ENCODE measurements around the gene CLIP3. TPM values are rescaled to one million over a fixed set of nuclear protein-coding genes. Genes with fewer than 3 reads are reported as not detected.
"Not testable (repeated sequence)": the region's sequence is repeated elsewhere in the genome, so short reads cannot be mapped to it uniquely, and the experiment has no call there.

CLIP3 gene
- total and polyA plus RNA-seq, 2 donors = 3.6 to 6.7 TPM

DNA sequence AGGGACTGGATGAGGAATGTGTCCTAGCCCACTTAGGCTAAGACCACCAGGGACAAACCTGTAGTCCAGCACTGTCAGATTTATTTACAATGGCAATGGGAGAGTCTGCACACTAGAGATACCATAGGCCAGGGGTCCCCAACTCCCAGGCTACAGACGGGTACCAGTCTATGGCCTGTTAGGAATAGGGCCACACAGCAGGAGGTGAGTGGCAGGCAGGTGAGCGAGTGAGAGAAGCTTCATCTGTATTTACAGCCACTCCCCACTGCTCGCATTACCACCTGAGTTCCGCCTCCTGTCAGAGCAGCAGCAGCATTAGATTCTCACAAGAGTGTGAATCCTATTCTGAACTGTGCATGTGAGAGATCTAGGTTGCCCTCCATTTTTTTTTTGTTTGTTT, 19.0 kb upstream of the CLIP3 start:
- Histone ChIP-seq H3K4me3 (ENCODE audit: low read length in 2 of 2) (no peak overlapping the region), H3K27ac (ENCODE audit: low read depth in 1 of 2, low read length in 1 of 2) (no peak overlapping the region)
- 97% methylated on average over 4 of the region's 4 CpGs for WGBS

DNA sequence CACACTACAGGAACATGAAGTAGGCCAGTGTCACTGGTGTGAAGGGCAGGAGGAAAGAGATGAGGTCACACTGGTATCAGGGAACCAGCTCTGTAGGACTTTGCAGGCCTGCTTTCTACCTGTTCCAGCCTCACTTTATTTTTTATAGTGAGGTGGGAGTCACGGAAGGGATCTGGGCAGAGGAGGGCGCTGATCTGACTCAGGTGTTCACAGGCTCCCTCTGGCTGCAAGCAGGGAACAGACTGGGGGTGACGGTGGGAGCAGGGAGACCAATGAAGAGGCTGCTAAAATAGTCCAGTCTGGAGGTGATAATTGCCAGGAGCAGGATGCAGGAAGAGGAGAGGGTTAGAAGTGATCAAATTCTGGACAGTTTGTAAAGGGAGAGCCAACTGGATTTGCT, 18.6 kb upstream of the CLIP3 start:
- WGBS = 62% methylated on average over 3 of the region's 3 CpGs
- Histone ChIP-seq H3K9me3 (ENCODE audit: control insufficient read depth in 2 of 2, insufficient read depth in 1 of 2, low read length in 1 of 2) (no peaks in the 10 kb centered on the region), H3K36me3 (ENCODE audit: control insufficient read depth in 2 of 2, insufficient read depth in 2 of 2, low read length in 1 of 2) (no peaks in the 10 kb centered on the region), H3K4me1 (ENCODE audit: control insufficient read depth in 2 of 2, insufficient read depth in 2 of 2, low read length in 2 of 2) (peaks cover 10 to 15% of the 10 kb centered on the region in 2 donors), H3K27me3 (ENCODE audit: control insufficient read depth in 2 of 2, insufficient read depth in 1 of 2, low read length in 1 of 2) (no peaks in the 10 kb centered on the region), H3K4me3 (ENCODE audit: low read length in 2 of 2) (no peak overlapping the region), H3K27ac (ENCODE audit: low read depth in 1 of 2, low read length in 1 of 2) (no peak overlapping the region)
- DNase-seq (ENCODE audit: low read depth in 6 of 9, low spot score in 9 of 9) = no peak

More for the DNA sequence above, 19.0 kb upstream of the CLIP3 start:
- Histone ChIP-seq H3K36me3 (ENCODE audit: control insufficient read depth in 2 of 2, insufficient read depth in 2 of 2, low read length in 1 of 2) (no peaks in the 10 kb centered on the region), H3K9me3 (ENCODE audit: control insufficient read depth in 2 of 2, insufficient read depth in 1 of 2, low read length in 1 of 2) (no peaks in the 10 kb centered on the region), H3K27me3 (ENCODE audit: control insufficient read depth in 2 of 2, insufficient read depth in 1 of 2, low read length in 1 of 2) (no peaks in the 10 kb centered on the region), H3K4me1 (ENCODE audit: control insufficient read depth in 2 of 2, insufficient read depth in 2 of 2, low read length in 2 of 2) (peaks cover 10 to 19% of the 10 kb centered on the region in 2 donors)
- no peak for DNase-seq (ENCODE audit: low read depth in 6 of 9, low spot score in 9 of 9)

DNA sequence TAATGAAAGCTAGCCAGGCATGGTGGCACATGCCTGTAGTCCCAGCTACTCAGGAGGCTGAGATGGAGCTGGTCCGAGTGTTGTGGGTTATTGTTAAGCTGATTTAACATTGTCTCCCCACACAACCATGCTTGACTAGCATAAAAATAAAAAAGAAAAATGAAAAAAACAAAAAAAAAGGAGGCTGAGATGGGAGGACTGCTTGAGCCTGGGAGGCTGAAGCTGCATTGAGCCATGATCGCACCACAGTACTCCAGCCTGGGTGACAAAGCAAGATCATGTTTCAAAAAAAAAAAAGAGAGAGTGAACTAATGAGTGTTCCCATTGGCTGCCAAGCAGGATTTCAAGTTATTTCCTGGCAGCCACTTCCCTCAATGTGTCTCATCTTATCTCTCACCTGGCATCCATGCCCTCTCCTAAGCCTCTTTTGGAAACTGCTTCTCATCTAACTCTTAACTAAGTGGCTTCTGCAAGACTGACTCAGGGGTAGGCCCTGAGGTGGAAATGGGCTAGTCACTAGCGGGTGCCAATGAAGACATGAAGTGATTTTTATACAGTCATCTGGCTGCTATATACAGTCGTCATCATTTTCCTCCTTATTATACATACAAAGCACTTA, 16.5 kb upstream of the CLIP3 start:
- Histone ChIP-seq H3K27me3 (ENCODE audit: control insufficient read depth in 2 of 2, insufficient read depth in 1 of 2, low read length in 1 of 2) (no peaks in the 10 kb centered on the region), H3K4me1 (ENCODE audit: control insufficient read depth in 2 of 2, insufficient read depth in 2 of 2, low read length in 2 of 2) (peaks cover 3 to 4% of the 10 kb centered on the region in 2 donors), H3K27ac (ENCODE audit: low read depth in 1 of 2, low read length in 1 of 2) (no peak overlapping the region), H3K9me3 (ENCODE audit: control insufficient read depth in 2 of 2, insufficient read depth in 1 of 2, low read length in 1 of 2) (no peaks in the 10 kb centered on the region), H3K36me3 (ENCODE audit: control insufficient read depth in 2 of 2, insufficient read depth in 2 of 2, low read length in 1 of 2) (peaks cover 0 to 2% of the 10 kb centered on the region in 2 donors), H3K4me3 (ENCODE audit: low read length in 2 of 2) (no peak overlapping the region)
- no peak for DNase-seq (ENCODE audit: low read depth in 6 of 9, low spot score in 9 of 9)
- 97% methylated on average over 4 of the region's 4 CpGs for WGBS

DNA sequence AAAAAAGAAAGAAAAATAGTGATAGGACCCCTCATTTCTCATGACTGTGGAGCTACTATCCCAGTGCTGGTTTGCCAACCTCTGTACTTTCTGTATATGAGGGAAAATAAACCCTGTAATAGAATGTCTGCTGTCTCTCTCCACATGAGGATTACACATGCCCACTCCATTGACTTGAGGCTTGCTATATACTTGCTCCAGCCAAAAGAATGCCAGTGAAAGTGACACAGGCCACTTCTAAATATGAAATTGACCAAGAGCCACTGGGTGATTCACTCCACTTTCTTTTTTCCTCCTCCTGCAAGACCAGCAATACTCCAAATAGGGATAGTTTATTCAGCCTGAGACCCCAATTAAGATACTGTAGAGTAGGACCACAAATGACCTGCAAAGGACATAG, 15.2 kb upstream of the CLIP3 start:
- Histone ChIP-seq H3K4me1 (ENCODE audit: control insufficient read depth in 2 of 2, insufficient read depth in 2 of 2, low read length in 2 of 2) (peaks cover 0 to 1% of the 10 kb centered on the region in 2 donors), H3K36me3 (ENCODE audit: control insufficient read depth in 2 of 2, insufficient read depth in 2 of 2, low read length in 1 of 2) (peaks cover 0 to 2% of the 10 kb centered on the region in 2 donors), H3K9me3 (ENCODE audit: control insufficient read depth in 2 of 2, insufficient read depth in 1 of 2, low read length in 1 of 2) (no peaks in the 10 kb centered on the region), H3K27me3 (ENCODE audit: control insufficient read depth in 2 of 2, insufficient read depth in 1 of 2, low read length in 1 of 2) (no peaks in the 10 kb centered on the region), H3K27ac (ENCODE audit: low read depth in 1 of 2, low read length in 1 of 2) (no peak overlapping the region), H3K4me3 (ENCODE audit: low read length in 2 of 2) (no peak overlapping the region)
- DNase-seq (ENCODE audit: low read depth in 6 of 9, low spot score in 9 of 9) = no peak

DNA sequence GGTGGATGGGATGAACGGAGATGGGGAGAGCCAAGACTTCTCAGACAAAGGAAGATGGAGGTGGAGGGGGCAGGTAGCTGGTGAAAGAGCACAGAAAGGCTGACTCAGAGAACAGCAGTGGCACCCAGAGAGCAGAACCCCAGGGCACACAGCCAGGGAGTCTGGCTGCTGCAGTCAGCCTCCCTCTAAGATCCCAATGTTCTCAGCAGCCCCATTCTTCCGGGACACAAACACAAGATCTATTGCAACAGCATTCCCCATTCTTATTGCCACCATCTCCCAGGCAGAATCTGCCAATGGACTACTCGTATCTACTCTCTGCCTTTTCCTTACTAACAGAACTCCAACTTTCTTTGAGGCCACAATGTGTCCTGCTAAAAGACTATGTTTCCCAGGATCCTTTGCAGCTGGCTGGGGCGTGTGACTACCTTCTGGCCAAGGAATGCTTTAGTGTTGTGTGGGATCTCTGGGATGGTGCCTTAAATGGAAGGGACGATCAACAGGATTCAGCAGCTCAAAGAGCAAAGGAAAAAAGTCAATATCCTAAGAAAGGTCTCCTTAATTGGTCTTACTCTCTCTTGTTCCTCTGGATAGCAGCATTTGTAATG, 13.9 kb upstream of the CLIP3 start:
- Histone ChIP-seq H3K4me3 (ENCODE audit: low read length in 2 of 2) (no peak overlapping the region), H3K27me3 (ENCODE audit: control insufficient read depth in 2 of 2, insufficient read depth in 1 of 2, low read length in 1 of 2) (no peaks in the 10 kb centered on the region), H3K36me3 (ENCODE audit: control insufficient read depth in 2 of 2, insufficient read depth in 2 of 2, low read length in 1 of 2) (peaks cover 0 to 2% of the 10 kb centered on the region in 2 donors), H3K27ac (ENCODE audit: low read depth in 1 of 2, low read length in 1 of 2) (no peak overlapping the region), H3K9me3 (ENCODE audit: control insufficient read depth in 2 of 2, insufficient read depth in 1 of 2, low read length in 1 of 2) (no peaks in the 10 kb centered on the region), H3K4me1 (ENCODE audit: control insufficient read depth in 2 of 2, insufficient read depth in 2 of 2, low read length in 2 of 2) (no peaks in the 10 kb centered on the region)
- no peak for DNase-seq (ENCODE audit: low read depth in 6 of 9, low spot score in 9 of 9)
- 99% methylated on average over 5 of the region's 5 CpGs for WGBS

DNA sequence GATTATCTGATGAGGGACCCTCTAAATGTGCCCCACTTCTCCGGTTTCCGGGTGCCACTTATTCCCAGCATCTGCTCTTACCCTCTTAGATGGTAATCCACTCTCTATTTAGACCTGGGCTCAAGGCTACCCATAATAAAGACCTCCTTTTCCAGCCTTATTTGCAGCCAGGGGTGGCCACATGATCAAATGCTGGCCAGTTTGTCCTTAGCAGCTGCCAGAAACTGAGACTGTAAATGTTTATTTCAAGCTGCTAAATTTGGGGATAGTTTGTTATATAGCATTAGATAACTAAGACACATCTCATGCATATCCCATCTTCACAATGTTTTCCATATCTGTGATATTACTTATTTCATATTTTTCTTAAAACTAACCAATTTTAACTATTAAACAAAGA, 11.3 kb upstream of the CLIP3 start:
- no peaks in the 10 kb centered on the region for H3K4me1 ChIP-seq (ENCODE audit: control insufficient read depth in 2 of 2, insufficient read depth in 2 of 2, low read length in 2 of 2)
- no peaks in the 10 kb centered on the region for H3K9me3 ChIP-seq (ENCODE audit: control insufficient read depth in 2 of 2, insufficient read depth in 1 of 2, low read length in 1 of 2)
- H3K36me3 ChIP-seq (ENCODE audit: control insufficient read depth in 2 of 2, insufficient read depth in 2 of 2, low read length in 1 of 2) = peaks cover 2 to 11% of the 10 kb centered on the region in 2 donors
- 97% methylated on average over 2 of the region's 2 CpGs for WGBS
- no peak overlapping the region for H3K4me3 ChIP-seq (ENCODE audit: low read length in 2 of 2)
- DNase-seq (ENCODE audit: low read depth in 6 of 9, low spot score in 9 of 9) = no peak
- H3K27me3 ChIP-seq (ENCODE audit: control insufficient read depth in 2 of 2, insufficient read depth in 1 of 2, low read length in 1 of 2) = no peaks in the 10 kb centered on the region
- no peak overlapping the region for H3K27ac ChIP-seq (ENCODE audit: low read depth in 1 of 2, low read length in 1 of 2)

DNA sequence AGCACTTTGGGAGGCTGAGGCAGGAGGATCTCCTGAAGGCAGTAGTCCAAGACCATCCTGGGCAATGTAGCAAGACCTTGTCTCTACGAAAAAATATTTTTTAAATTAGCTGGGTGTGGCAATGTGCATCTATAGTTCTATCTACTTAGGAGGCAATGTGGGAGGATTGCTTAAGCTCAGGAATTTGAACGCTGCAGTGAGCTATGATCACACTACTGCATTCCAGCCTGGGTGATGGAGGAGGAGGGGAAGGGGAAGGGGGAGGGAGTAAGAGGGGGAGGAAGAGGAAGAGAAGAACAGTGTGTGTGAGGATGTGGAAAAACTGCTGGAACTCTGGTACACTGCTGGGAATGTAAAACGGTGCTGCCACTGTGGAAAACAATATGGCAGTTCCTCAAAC, 9.2 kb upstream of the CLIP3 start:
- no peaks in the 10 kb centered on the region for H3K27me3 ChIP-seq (ENCODE audit: control insufficient read depth in 2 of 2, insufficient read depth in 1 of 2, low read length in 1 of 2)

DNA sequence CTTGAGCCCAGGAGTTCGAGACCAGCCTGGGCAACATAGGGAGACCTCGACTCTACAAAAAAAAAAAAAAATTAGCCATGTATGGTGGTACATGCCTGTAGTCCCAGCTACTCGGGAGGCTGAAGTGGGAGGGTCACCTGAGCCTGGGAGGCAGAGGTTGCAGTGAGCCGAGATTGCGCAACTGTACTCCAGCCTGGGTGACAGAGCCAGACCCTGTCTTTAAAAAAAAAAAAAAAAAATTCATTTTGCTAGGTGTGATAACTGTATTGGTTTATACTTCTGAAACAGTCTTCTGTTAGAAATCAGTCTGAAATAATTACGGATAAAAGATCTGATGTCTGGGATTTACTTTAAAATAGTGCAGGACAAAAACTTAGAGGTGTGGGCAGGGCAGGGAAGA, 8.4 kb upstream of the CLIP3 start:
- not testable (repeated sequence) for H3K27me3 ChIP-seq (ENCODE audit: control insufficient read depth in 2 of 2, insufficient read depth in 1 of 2, low read length in 1 of 2); DNase-seq (ENCODE audit: low read depth in 6 of 9, low spot score in 9 of 9); H3K4me3 ChIP-seq (ENCODE audit: low read length in 2 of 2); H3K9me3 ChIP-seq (ENCODE audit: control insufficient read depth in 2 of 2, insufficient read depth in 1 of 2, low read length in 1 of 2); H3K27ac ChIP-seq (ENCODE audit: low read depth in 1 of 2, low read length in 1 of 2); H3K4me1 ChIP-seq (ENCODE audit: control insufficient read depth in 2 of 2, insufficient read depth in 2 of 2, low read length in 2 of 2)
- 97% methylated on average over 6 of the region's 6 CpGs for WGBS
- H3K36me3 ChIP-seq (ENCODE audit: control insufficient read depth in 2 of 2, insufficient read depth in 2 of 2, low read length in 1 of 2) = peaks cover 2 to 15% of the 10 kb centered on the region in 2 donors

More for the DNA sequence above, 9.2 kb upstream of the CLIP3 start:
- Histone ChIP-seq H3K36me3 (ENCODE audit: control insufficient read depth in 2 of 2, insufficient read depth in 2 of 2, low read length in 1 of 2) (peaks cover 2 to 15% of the 10 kb centered on the region in 2 donors), H3K4me3 (ENCODE audit: low read length in 2 of 2) (no peak overlapping the region), H3K27ac (ENCODE audit: low read depth in 1 of 2, low read length in 1 of 2) (peak overlapping the region in 1 of 2 donors; percentile 42), H3K4me1 (ENCODE audit: control insufficient read depth in 2 of 2, insufficient read depth in 2 of 2, low read length in 2 of 2) (peaks cover 0 to 2% of the 10 kb centered on the region in 2 donors), H3K9me3 (ENCODE audit: control insufficient read depth in 2 of 2, insufficient read depth in 1 of 2, low read length in 1 of 2) (no peaks in the 10 kb centered on the region)
- DNase-seq (ENCODE audit: low read depth in 6 of 9, low spot score in 9 of 9) = no peak
- 73% methylated on average over 3 of the region's 3 CpGs for WGBS

DNA sequence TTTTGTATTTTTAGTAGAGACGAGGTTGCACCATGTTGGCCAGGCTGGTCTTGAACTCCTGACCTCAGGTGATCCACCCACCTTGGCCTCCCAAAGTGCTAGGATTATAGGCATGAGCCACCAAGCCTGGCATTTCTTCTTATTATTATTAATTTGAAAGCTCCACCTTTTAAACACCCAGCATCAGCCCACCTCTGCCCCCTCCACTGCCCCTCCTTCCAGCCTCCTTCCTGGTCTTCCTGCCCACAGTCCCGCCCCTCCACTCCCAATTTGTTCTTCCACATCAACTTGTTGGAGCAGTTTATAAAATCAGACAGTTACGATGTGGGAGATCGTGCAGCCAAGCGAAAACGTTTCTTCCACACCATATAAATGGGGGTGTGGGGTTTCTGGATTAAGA, 7.8 kb upstream of the CLIP3 start:
- 96% methylated on average over 6 of the region's 6 CpGs for WGBS
- Histone ChIP-seq H3K9me3 (ENCODE audit: control insufficient read depth in 2 of 2, insufficient read depth in 1 of 2, low read length in 1 of 2) (no peaks in the 10 kb centered on the region), H3K27me3 (ENCODE audit: control insufficient read depth in 2 of 2, insufficient read depth in 1 of 2, low read length in 1 of 2) (no peaks in the 10 kb centered on the region), H3K36me3 (ENCODE audit: control insufficient read depth in 2 of 2, insufficient read depth in 2 of 2, low read length in 1 of 2) (peaks cover 0 to 15% of the 10 kb centered on the region in 2 donors), H3K27ac (ENCODE audit: low read depth in 1 of 2, low read length in 1 of 2) (no peak overlapping the region), H3K4me3 (ENCODE audit: low read length in 2 of 2) (no peak overlapping the region), H3K4me1 (ENCODE audit: control insufficient read depth in 2 of 2, insufficient read depth in 2 of 2, low read length in 2 of 2) (peaks cover 2 to 9% of the 10 kb centered on the region in 2 donors)
- DNase-seq (ENCODE audit: low read depth in 6 of 9, low spot score in 9 of 9) = no peak
